Measurements from ENCODE around the gene APOC4.
"Not testable (repeated sequence)": the region's sequence is repeated elsewhere in the genome, so short reads cannot be mapped to it uniquely, and the experiment has no call there.

The APOC4 gene

GRCh38 chr19:44942067-44942571, at the start of gene APOC4:
Gene APOC4, plus strand, starts transcription at chr19:44942237. Its CDS starts 41 bp downstream, at chr19:44942278.
- DNase-seq (ENCODE audit: low read depth in 2 of 2), result no peak

DNA sequence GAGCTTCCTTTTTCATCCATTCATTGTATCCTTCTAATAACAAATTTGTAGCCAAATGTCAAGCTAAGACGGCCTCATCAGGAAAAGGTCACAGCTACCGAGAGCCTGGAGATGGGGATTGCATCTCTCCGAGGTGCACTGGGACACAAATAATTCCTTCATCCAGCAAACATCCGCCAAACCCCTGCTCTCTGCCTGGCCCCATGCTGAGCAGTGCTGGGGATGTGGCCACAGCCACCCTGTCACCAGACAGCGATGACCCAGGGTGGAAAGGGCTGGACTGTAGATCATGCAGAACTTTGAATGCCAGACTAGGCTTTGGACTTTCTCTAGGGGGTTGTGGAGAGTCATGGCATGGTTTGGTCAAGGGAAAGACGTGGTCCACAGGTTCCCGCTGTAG, 49.1 kb upstream of the APOC4 start:
- no peak for DNase-seq (ENCODE audit: low read depth in 2 of 2)

GRCh38 chr19:44893332-44894051, 48.5 kb upstream of the APOC4 start:
- no peak for DNase-seq (ENCODE audit: low read depth in 2 of 2)

- no peak for DNase-seq (ENCODE audit: low read depth in 2 of 2)
These were observed 48.0 kb upstream of the APOC4 start for GRCh38 chr19:44894052-44894400.

GRCh38 chr19:44894946-44895345, 47.1 kb upstream of the APOC4 start:
- DNase-seq (ENCODE audit: low read depth in 2 of 2), result no peak

DNA sequence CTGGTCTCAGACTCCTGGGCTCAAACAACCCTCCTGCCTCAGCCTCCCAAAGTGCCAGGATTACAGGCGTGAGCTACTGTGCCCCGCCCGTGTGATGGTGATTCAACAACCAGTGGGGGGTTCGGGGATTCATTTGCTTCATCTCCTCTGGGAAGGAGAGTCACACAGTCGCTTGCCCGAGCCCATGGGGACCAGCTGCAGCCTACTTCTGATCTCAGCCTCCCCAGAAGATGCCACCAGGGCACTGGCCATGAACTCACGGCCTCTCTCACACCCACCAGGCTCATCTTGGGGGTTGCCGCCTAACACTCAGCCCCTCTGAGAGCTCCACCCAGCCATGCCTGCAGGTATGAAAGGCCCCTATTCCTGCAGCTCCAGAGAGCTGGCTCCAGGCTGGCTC, 44.2 kb upstream of the APOC4 start:
- no peak for DNase-seq (ENCODE audit: low read depth in 2 of 2)

DNA sequence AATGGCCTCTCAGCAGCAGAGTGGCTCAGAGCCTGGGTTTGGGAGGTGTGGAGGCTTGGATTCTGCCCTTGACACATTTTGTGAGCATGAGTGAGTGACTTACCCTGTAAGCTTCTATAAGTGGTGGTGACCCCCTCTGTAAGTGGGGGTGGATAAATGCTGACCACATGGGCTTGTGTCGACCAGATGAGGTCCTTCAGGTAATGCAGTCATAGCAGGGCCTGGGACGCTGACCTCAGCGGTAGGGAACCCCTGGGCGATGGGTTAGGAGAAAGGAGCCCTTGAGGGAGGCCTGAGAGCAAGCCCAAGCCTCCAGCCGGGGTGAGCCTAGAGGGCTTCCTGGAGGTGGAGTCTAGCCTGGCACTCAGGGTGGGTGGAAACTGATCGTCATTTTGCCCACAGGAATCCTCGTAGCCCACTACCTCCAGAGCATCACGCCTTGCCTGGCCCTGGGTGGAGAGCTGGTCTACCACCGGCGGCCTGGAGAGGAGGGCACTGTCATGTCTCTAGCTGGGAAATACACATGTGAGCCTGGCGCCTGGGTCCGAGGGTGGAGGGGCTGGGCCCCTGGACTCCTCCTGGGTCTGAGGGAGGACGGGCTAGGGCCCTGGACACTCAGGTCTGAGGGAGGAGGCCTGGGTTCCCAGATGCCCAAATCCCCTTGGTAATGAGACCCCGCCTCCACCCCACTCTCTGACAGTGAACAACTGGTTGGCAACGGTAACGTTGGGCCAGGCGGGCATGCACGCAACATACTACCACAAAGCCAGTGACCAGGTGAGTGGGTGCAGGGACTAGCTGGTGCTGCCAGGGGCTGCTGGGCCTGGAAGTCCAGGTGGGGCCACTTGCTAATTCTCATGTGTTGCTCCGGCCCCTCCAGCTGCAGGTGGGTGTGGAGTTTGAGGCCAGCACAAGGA, 41.5 kb upstream of the APOC4 start:
- no peak for DNase-seq (ENCODE audit: low read depth in 2 of 2)

DNA sequence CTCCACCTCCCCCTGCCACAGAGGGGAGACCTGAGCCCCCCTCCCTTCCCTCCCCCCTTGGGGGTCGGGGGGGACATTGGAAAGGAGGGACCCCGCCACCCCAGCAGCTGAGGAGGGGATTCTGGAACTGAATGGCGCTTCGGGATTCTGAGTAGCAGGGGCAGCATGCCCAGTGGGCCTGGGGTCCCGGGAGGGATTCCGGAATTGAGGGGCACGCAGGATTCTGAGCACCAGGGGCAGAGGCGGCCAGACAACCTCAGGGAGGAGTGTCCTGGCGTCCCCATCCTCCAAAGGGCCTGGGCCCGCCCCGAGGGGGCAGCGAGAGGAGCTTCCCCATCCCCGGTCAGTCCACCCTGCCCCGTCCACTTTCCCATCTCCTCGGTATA, 38.8 kb upstream of the APOC4 start:
- no peak for DNase-seq (ENCODE audit: low read depth in 2 of 2)

- DNase-seq (ENCODE audit: low read depth in 2 of 2), result no peak
These were observed 38.2 kb upstream of the APOC4 start for GRCh38 chr19:44903602-44904425.

GRCh38 chr19:44904426-44904994, 37.5 kb upstream of the APOC4 start:
- DNase-seq (ENCODE audit: low read depth in 2 of 2), result no peak

DNA sequence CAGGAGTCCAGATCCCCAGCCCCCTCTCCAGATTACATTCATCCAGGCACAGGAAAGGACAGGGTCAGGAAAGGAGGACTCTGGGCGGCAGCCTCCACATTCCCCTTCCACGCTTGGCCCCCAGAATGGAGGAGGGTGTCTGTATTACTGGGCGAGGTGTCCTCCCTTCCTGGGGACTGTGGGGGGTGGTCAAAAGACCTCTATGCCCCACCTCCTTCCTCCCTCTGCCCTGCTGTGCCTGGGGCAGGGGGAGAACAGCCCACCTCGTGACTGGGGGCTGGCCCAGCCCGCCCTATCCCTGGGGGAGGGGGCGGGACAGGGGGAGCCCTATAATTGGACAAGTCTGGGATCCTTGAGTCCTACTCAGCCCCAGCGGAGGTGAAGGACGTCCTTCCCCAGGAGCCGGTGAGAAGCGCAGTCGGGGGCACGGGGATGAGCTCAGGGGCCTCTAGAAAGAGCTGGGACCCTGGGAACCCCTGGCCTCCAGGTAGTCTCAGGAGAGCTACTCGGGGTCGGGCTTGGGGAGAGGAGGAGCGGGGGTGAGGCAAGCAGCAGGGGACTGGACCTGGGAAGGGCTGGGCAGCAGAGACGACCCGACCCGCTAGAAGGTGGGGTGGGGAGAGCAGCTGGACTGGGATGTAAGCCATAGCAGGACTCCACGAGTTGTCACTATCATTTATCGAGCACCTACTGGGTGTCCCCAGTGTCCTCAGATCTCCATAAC, 36.4 kb upstream of the APOC4 start, which contains the start of gene APOE:
Gene APOE, plus strand, starts transcription at position 360 of the 724 bp plus-strand sequence. CDS start 829 bp downstream, outside the sequence.
- no peak for DNase-seq (ENCODE audit: low read depth in 2 of 2)

DNA sequence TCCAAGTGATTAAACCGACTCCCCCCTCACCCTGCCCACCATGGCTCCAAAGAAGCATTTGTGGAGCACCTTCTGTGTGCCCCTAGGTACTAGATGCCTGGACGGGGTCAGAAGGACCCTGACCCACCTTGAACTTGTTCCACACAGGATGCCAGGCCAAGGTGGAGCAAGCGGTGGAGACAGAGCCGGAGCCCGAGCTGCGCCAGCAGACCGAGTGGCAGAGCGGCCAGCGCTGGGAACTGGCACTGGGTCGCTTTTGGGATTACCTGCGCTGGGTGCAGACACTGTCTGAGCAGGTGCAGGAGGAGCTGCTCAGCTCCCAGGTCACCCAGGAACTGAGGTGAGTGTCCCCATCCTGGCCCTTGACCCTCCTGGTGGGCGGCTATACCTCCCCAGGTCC, 34.4 kb upstream of the APOC4 start:
- no peak for DNase-seq (ENCODE audit: low read depth in 2 of 2)

DNA sequence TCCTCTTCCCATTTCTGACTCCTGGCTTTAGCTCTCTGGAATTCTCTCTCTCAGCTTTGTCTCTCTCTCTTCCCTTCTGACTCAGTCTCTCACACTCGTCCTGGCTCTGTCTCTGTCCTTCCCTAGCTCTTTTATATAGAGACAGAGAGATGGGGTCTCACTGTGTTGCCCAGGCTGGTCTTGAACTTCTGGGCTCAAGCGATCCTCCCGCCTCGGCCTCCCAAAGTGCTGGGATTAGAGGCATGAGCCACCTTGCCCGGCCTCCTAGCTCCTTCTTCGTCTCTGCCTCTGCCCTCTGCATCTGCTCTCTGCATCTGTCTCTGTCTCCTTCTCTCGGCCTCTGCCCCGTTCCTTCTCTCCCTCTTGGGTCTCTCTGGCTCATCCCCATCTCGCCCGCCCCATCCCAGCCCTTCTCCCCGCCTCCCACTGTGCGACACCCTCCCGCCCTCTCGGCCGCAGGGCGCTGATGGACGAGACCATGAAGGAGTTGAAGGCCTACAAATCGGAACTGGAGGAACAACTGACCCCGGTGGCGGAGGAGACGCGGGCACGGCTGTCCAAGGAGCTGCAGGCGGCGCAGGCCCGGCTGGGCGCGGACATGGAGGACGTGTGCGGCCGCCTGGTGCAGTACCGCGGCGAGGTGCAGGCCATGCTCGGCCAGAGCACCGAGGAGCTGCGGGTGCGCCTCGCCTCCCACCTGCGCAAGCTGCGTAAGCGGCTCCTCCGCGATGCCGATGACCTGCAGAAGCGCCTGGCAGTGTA, 33.8 kb upstream of the APOC4 start:
- no peak for DNase-seq (ENCODE audit: low read depth in 2 of 2)

GRCh38 chr19:44908836-44909261, 33.2 kb upstream of the APOC4 start:
- no peak for DNase-seq (ENCODE audit: low read depth in 2 of 2)

DNA sequence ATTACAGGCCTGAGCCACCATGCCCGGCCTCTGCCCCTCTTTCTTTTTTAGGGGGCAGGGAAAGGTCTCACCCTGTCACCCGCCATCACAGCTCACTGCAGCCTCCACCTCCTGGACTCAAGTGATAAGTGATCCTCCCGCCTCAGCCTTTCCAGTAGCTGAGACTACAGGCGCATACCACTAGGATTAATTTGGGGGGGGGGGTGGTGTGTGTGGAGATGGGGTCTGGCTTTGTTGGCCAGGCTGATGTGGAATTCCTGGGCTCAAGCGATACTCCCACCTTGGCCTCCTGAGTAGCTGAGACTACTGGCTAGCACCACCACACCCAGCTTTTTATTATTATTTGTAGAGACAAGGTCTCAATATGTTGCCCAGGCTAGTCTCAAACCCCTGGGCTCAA, 32.3 kb upstream of the APOC4 start:
- no peak for DNase-seq (ENCODE audit: low read depth in 2 of 2)

GRCh38 chr19:44911896-44912295, 30.1 kb upstream of the APOC4 start:
- DNase-seq (ENCODE audit: low read depth in 2 of 2), result not testable (repeated sequence)

DNA sequence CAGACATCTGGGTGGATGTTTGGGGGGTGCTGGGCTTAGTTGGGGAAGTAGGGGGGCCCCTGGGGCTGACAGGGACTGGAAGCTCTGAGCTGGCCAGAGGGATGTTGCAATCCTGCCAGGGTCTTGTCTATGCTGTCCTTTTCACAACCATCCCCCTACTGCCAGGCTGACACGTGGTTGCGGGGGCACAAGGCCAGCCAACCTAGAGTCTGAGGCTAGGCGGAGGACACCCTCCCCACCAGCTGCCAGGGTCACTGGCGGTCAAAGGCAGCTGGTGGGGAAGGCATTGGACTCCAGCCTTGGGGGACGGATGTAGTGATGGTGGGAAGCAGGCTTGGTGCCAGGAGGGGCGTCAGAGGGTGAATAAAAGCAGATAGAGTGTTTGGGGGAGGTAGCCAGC, 29.2 kb upstream of the APOC4 start:
- DNase-seq (ENCODE audit: low read depth in 2 of 2), result no peak

DNA sequence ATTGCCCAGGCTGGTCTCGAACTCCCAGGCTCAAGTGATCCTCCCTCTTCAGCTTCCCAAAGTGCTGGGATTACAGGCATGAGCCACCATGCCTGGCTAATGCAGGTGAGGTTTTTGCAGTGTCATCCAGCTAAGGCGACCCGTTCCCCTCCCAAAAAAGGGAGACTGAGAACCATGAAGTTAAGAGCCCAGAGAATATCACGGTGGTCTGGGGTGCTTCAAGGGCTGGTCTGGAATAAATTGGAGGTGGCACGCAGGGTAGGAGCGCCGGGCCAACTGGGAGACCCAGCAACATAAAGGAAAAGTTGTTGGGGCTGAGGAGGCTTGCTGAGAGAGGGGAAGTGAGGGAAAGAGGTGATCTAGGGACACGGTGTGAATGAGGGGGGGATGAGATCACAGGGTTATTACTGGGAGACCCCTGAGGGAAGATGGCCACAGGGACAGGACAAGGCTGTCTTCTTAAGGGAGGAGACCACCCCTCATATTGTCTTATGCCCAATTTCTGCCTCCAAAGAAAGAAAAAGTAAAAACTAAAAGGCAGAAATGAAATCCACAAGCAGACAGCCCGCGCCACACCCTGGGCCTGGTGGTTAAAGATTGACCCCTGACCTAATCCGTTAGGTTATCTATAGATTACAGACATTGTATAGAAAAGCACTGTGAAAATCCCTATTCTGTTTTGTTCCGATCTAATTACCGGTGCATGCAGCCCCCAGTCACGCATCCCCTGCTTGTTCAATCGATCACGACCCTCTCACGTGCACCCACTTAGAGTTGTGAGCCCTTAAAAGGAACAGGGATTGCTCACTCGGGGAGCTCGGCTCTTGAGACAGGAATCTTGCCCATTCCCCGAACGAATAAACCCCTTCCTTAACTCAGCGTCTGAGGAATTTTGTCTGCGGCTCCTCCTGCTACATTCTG, 28.3 kb upstream of the APOC4 start:
- DNase-seq (ENCODE audit: low read depth in 2 of 2), result not testable (repeated sequence)

All from fibroblast of skin of left quadriceps (primary cell).